K562 (cell line): Measurements from ENCODE around the gene RCSD1. TPM values are rescaled to one million over a fixed set of nuclear protein-coding genes. Genes with fewer than 3 reads are reported as not detected.

Experiments used
- E2F6 ChIP-seq, 2 experiments: IDR thresholded peaks; 2 replicates each; pipeline ENCODE4 v1.6.1; 2011; ENCODE audit warnings: borderline replicate concordance in 1 of 2, control low read depth in 1 of 2, low read depth in 1 of 2, low read length in 1 of 2, mild to moderate bottlenecking in 1 of 2, mixed read lengths in 1 of 2, moderate library complexity in 1 of 2; ENCODE audit not compliant: insufficient read depth in 1 of 2, insufficient read length in 1 of 2, poor library complexity in 1 of 2, severe bottlenecking in 1 of 2; ENCODE audit errors: extremely low read depth in 1 of 2
- ELF2 ChIP-seq: fragments of 250-450 bp; sonication (Bioruptor Pico); IDR thresholded peaks from 2 replicates; pipeline ENCODE4 v1.5.0; 2021; ENCODE audit warnings: mild to moderate bottlenecking
- KAT7 ChIP-seq: sonication (generic); formaldehyde crosslinking; IDR thresholded peaks from 2 replicates; pipeline ENCODE4 v1.8.0; 2022; ENCODE audit warnings: missing genetic modification reagents, mild to moderate bottlenecking, borderline replicate concordance
- KDM5B ChIP-seq: fragments of 200-600 bp; sonication (generic); IDR thresholded peaks from 2 replicates; pipeline ENCODE4 v1.6.1; 2012; ENCODE audit warnings: low read depth, mild to moderate bottlenecking, moderate library complexity, low read length, control low read depth, inconsistent platforms; ENCODE audit not compliant: insufficient replicate concordance
- MGA ChIP-seq: fragments of 450-650 bp; IDR thresholded peaks from 2 replicates; pipeline ENCODE4 v1.6.1; 2016; ENCODE audit warnings: mild to moderate bottlenecking, moderate library complexity
- PCBP1 ChIP-seq: fragments of 200-400 bp; formaldehyde crosslinking; IDR thresholded peaks from 2 replicates; pipeline ENCODE4 v1.6.1; 2018; ENCODE audit warnings: mild to moderate bottlenecking, low read depth, low read length; ENCODE audit not compliant: poor library complexity, severe bottlenecking
- POLR2A ChIP-seq: fragments of 450-650 bp; conservative IDR thresholded peaks from 2 replicates; pipeline ENCODE4 v1.6.1; 2016
- PREB ChIP-seq: sonication (generic); formaldehyde crosslinking; IDR thresholded peaks from 2 replicates; pipeline ENCODE4 v1.8.1; 2023; ENCODE audit warnings: mild to moderate bottlenecking, missing genetic modification reagents
- SIN3A ChIP-seq, 2 experiments: fragments of 150-350 bp in 1 of 2; IDR thresholded peaks; 2 replicates each; pipeline ENCODE4 v1.6.1; 2011 to 2016; ENCODE audit warnings: borderline replicate concordance in 2 of 2, low read depth in 2 of 2, low read length in 2 of 2, mild to moderate bottlenecking in 2 of 2, moderate library complexity in 2 of 2; ENCODE audit not compliant: control insufficient read depth in 1 of 2
- ZBTB2 ChIP-seq: fragments of 450-650 bp; IDR thresholded peaks from 2 replicates; pipeline ENCODE4 v1.6.1; 2016; ENCODE audit warnings: antibody characterized with exemption
- polyA plus RNA-seq, 8 experiments: library from polyadenylated mRNA; depleted of rRNA in 4 of 8; stranded (reverse) in 5 of 8; unstranded in 3 of 8; fragments of >200 nt; fragmentation: Nextera tagmentation in 2 of 8; fragmentation: Illumina TruSeq in 1 of 8; extraction: Ambion mirVana in 2 of 8; extraction: Trizol in 1 of 8; gene quantifications; 2 replicates each; pipeline versions ENCODE4 v1.2.1 to v1.2.3, GENCODE V29; 2011 to 2014; ENCODE audit warnings: inconsistent platforms in 1 of 8, missing spikeins in 1 of 8
- total RNA-seq, 7 experiments: library from RNA; depleted of rRNA in 6 of 7; stranded (reverse); fragments of >200 nt in 6 of 7; fragmentation: Illumina TruSeq in 2 of 7; extraction: Trizol in 2 of 7; gene quantifications; 2 replicates each; pipeline versions ENCODE4 v1.2.1 to v1.2.3, GENCODE V29; 2011 to 2021; ENCODE audit warnings: low replicate concordance in 1 of 7

The RCSD1 gene
- total and polyA plus RNA-seq, 9 of the 15 experiments (the other 6 are each of a cell fraction or from before 2014, with no cell fraction given) = 7.8 to 69.8 (median 45.3) TPM

- TF ChIP-seq KDM5B = peak; percentile 10
- 0 out of 2 replicates have a peak, but pooled peaks have one; percentile 59 for TF ChIP-seq PREB (CRISPR knock-in tag)
- 0 out of 2 replicates have a peak, but pooled peaks have one; percentile 37 for TF ChIP-seq ELF2 (CRISPR knock-in tag)
- no peak; the same call in 1 of the 2 replicates for TF ChIP-seq POLR2A
- TF ChIP-seq SIN3A (IDR thresholded peaks at IDR 0.05; ENCODE audit: borderline replicate concordance in 2 of 2, control insufficient read depth in 1 of 2, low read depth in 2 of 2, low read length in 2 of 2) = peak; percentile 32 to 78; a peak in 1 of 4 replicates
- peak; percentile 62 for TF ChIP-seq E2F6 (IDR thresholded peaks at IDR 0.05; ENCODE audit: borderline replicate concordance in 1 of 2, extremely low read depth in 1 of 2, insufficient read depth in 1 of 2, insufficient read length in 1 of 2, low read depth in 1 of 2, low read length in 1 of 2, poor library complexity in 1 of 2, severe bottlenecking in 1 of 2)
- peak; percentile 93 for TF ChIP-seq PCBP1
- peak; percentile 75; the same call in 1 of the 2 replicates for TF ChIP-seq KAT7 (CRISPR knock-in tag)
- 0 out of 2 replicates have a peak, but pooled peaks have one; percentile 16 for TF ChIP-seq ZBTB2
- TF ChIP-seq MGA = peak; percentile 71
Observed at GRCh38 chr1:167722152-167722869, 92.3 kb downstream of the RCSD1 start (continued).
